ENCODE measurements around the gene STPG2.

STPG2 gene

GRCh38 chr4:97953171-97953941 lies 189.9 kb downstream of the STPG2 start:
- TF ChIP-seq CTCF (IDR thresholded peaks at IDR 0.05): no peak
- Mint-ChIP-seq H3K27ac (no peak overlapping the region), H3K36me3 (ENCODE audit: low read depth) (no peaks in the 10 kb centered on the region), H3K27me3 (ENCODE audit: low read depth, poor library complexity) (peaks cover 3% of the 10 kb centered on the region), H3K4me3 (no peak overlapping the region), H3K4me1 (peaks cover 4% of the 10 kb centered on the region), H3K9me3 (peaks cover 15% of the 10 kb centered on the region)
- no peak for DNase-seq

GRCh38 chr4:97952763-97953162 lies 190.5 kb downstream of the STPG2 start:
- Mint-ChIP-seq H3K27me3 (ENCODE audit: low read depth, poor library complexity) (peaks cover 2% of the 10 kb centered on the region), H3K4me3 (no peak overlapping the region), H3K9me3 (peaks cover 18% of the 10 kb centered on the region), H3K36me3 (ENCODE audit: low read depth) (no peaks in the 10 kb centered on the region), H3K27ac (no peak overlapping the region), H3K4me1 (peaks cover 4% of the 10 kb centered on the region)
- no peak for TF ChIP-seq CTCF (IDR thresholded peaks at IDR 0.05)
- no peak for DNase-seq

- H3K27ac Mint-ChIP-seq: no peak overlapping the region
- no peak overlapping the region for H3K4me3 Mint-ChIP-seq
Observed at GRCh38 chr4:97950836-97951235, 192.4 kb downstream of the STPG2 start.

GRCh38 chr4:97942951-97943350 lies 200.3 kb downstream of the STPG2 start:
- no peaks in the 10 kb centered on the region for H3K36me3 Mint-ChIP-seq (ENCODE audit: low read depth)
- no peaks in the 10 kb centered on the region for H3K27me3 Mint-ChIP-seq (ENCODE audit: low read depth, poor library complexity)
- no peaks in the 10 kb centered on the region for H3K4me1 Mint-ChIP-seq
- TF ChIP-seq CTCF (IDR thresholded peaks at IDR 0.05): no peak
- no peak overlapping the region for H3K27ac Mint-ChIP-seq
- H3K9me3 Mint-ChIP-seq: peaks cover 12% of the 10 kb centered on the region
- no peak for DNase-seq
- no peak overlapping the region for H3K4me3 Mint-ChIP-seq

More at GRCh38 chr4:97950836-97951235, 192.4 kb downstream of the STPG2 start:
- H3K9me3 Mint-ChIP-seq: peaks cover 18% of the 10 kb centered on the region
- H3K4me1 Mint-ChIP-seq: no peaks in the 10 kb centered on the region
- DNase-seq: no peak
- no peaks in the 10 kb centered on the region for H3K27me3 Mint-ChIP-seq (ENCODE audit: low read depth, poor library complexity)
- H3K36me3 Mint-ChIP-seq (ENCODE audit: low read depth): no peaks in the 10 kb centered on the region
- no peak for TF ChIP-seq CTCF (IDR thresholded peaks at IDR 0.05)

GRCh38 chr4:97942137-97942536 lies 201.1 kb downstream of the STPG2 start:
- TF ChIP-seq CTCF (IDR thresholded peaks at IDR 0.05): no peak
- Mint-ChIP-seq H3K4me1 (no peaks in the 10 kb centered on the region), H3K27me3 (ENCODE audit: low read depth, poor library complexity) (no peaks in the 10 kb centered on the region), H3K36me3 (ENCODE audit: low read depth) (no peaks in the 10 kb centered on the region), H3K9me3 (peaks cover 12% of the 10 kb centered on the region), H3K4me3 (no peak overlapping the region), H3K27ac (no peak overlapping the region)
- DNase-seq: no peak

- DNase-seq: no peak
- no peak overlapping the region for H3K27ac Mint-ChIP-seq
- H3K9me3 Mint-ChIP-seq: peaks cover 15% of the 10 kb centered on the region
- H3K36me3 Mint-ChIP-seq (ENCODE audit: low read depth): no peaks in the 10 kb centered on the region
- H3K4me3 Mint-ChIP-seq: no peak overlapping the region
- H3K27me3 Mint-ChIP-seq (ENCODE audit: low read depth, poor library complexity): no peaks in the 10 kb centered on the region
- no peaks in the 10 kb centered on the region for H3K4me1 Mint-ChIP-seq
- no peak for TF ChIP-seq CTCF (IDR thresholded peaks at IDR 0.05)
Observed at GRCh38 chr4:97938141-97938540, 205.1 kb downstream of the STPG2 start.
